ENCODE measurements around the gene PNKD.

Gene PNKD

DNA sequence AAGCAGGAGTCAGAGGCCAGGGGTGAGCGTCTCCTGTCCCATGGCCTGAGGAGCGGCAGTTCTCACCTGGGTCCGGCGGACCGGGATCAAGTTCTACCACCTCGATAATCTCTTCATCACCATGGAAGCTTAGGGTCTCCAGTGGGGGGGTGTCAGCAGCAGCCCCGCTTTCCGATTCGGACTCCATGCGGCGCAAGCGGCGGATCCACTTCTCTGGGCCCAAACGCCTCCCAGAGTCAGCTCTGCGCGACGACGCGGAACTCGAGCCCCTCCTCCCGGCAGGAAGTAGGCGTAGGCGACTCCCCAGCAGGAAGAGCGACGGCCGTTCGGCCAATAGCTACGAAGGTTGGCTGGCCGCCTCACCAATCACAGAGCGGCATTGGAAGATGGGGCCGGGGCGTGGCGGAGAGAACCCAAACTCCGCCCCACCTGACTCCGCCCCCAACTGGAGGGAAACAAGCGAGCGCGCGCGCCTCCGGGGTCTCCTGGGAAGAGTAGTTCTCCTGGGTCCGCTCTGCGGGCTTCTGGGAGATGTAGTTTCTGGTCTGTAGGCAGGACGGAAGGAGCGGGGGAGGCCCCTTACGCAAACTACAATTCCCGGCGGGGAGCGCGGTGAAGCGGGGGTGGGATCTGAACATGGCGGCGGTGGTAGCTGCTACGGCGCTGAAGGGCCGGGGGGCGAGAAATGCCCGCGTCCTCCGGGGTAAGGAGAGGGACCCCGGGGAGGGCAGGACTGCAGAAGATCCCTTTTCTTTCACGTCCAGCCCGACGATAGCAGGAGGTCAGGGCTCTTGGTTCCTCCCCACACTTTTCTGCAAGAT lies at the start of gene PNKD, which contains the start of gene AAMP:
TSS of gene PNKD (plus strand) at position 620 of the 821 bp plus-strand sequence. CDS start at position 637, 17 bp downstream.
TSS of gene AAMP (minus strand) at position 238 of the 821 bp plus-strand sequence. CDS start at position 187, 51 bp downstream.
- H3K4me1 ChIP-seq (ENCODE audit: control insufficient read depth, insufficient read depth, low read length): peaks cover 21% of the 10 kb centered on the region

GRCh38 chr2:218221000-218221399 lies 49.3 kb upstream of the PNKD start:
- no peak overlapping the region for H3K9ac ChIP-seq (ENCODE audit: low read length)

More for the DNA sequence above, at the start of gene PNKD, which contains the start of gene AAMP:
- Histone ChIP-seq H3K36me3 (ENCODE audit: control insufficient read depth, insufficient read depth, low read length) (peaks cover 29% of the 10 kb centered on the region), H3K27me3 (ENCODE audit: control insufficient read depth, insufficient read depth, low read length) (no peaks in the 10 kb centered on the region), H3K27ac (ENCODE audit: low read depth, low read length) (peak within 1 kb of the TSS; percentile 53), H3K9ac (ENCODE audit: low read length) (peak within 1 kb of the TSS; percentile 47), H3K4me3 (ENCODE audit: low read length) (peak within 1 kb of the TSS; percentile 81)

DNA sequence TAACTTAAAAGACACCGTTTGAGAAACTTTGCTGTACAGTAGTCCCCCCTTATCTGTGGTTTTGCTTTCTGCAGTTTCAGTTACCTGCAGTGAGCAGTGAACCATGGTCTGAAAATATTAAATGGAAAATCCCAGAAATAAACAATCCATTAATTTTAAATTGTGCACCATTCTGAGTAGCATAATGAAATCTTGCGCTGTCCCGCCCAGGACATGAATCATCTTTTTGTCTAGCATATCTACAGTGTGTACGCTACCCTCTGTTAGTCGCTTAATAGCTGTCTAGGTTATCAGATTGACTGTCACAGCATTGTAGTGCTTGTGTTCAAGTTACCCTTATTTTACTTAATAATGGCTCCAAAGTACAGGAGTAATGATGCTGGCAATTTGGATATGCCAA lies 47.3 kb upstream of the PNKD start:
- peaks cover 30% of the 10 kb centered on the region for H3K4me1 ChIP-seq (ENCODE audit: control insufficient read depth, insufficient read depth, low read length)
- no peak overlapping the region for H3K9ac ChIP-seq (ENCODE audit: low read length)
- no peak overlapping the region for H3K27ac ChIP-seq (ENCODE audit: low read depth, low read length)
- peaks cover 2% of the 10 kb centered on the region for H3K36me3 ChIP-seq (ENCODE audit: control insufficient read depth, insufficient read depth, low read length)
- H3K4me3 ChIP-seq (ENCODE audit: low read length): no peak overlapping the region
- H3K27me3 ChIP-seq (ENCODE audit: control insufficient read depth, insufficient read depth, low read length): no peaks in the 10 kb centered on the region

More at GRCh38 chr2:218221000-218221399, 49.3 kb upstream of the PNKD start:
- Histone ChIP-seq H3K4me3 (ENCODE audit: low read length) (no peak overlapping the region), H3K27ac (ENCODE audit: low read depth, low read length) (no peak overlapping the region), H3K36me3 (ENCODE audit: control insufficient read depth, insufficient read depth, low read length) (peaks cover 2% of the 10 kb centered on the region), H3K4me1 (ENCODE audit: control insufficient read depth, insufficient read depth, low read length) (peaks cover 32% of the 10 kb centered on the region), H3K27me3 (ENCODE audit: control insufficient read depth, insufficient read depth, low read length) (no peaks in the 10 kb centered on the region)

DNA sequence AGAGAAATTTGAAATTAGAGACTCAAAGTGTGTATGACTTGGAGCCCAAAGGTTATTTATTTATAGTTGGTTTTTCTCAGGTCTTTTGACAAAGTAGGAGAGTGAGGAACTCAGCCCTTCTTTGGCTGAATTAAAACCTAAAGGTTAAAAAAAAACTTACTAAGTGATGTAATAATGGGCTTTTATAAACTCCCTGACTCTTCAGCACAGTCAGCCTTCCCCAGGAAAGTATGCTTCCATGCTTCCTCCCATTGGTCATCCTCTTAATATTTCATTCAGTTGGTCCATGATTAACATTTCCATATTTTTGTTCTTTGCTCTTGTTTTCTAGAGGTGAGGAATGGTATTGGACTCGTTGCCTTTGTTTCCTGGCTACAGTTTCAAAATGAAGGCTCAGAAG lies 46.1 kb upstream of the PNKD start:
- Histone ChIP-seq H3K27me3 (ENCODE audit: control insufficient read depth, insufficient read depth, low read length) (no peaks in the 10 kb centered on the region), H3K36me3 (ENCODE audit: control insufficient read depth, insufficient read depth, low read length) (peaks cover 9% of the 10 kb centered on the region), H3K4me3 (ENCODE audit: low read length) (no peak overlapping the region), H3K27ac (ENCODE audit: low read depth, low read length) (no peak overlapping the region), H3K9ac (ENCODE audit: low read length) (no peak overlapping the region), H3K4me1 (ENCODE audit: control insufficient read depth, insufficient read depth, low read length) (peaks cover 24% of the 10 kb centered on the region)

GRCh38 chr2:218226903-218227302 lies 43.4 kb upstream of the PNKD start:
- Histone ChIP-seq H3K4me1 (ENCODE audit: control insufficient read depth, insufficient read depth, low read length) (peaks cover 8% of the 10 kb centered on the region), H3K36me3 (ENCODE audit: control insufficient read depth, insufficient read depth, low read length) (peaks cover 15% of the 10 kb centered on the region), H3K9ac (ENCODE audit: low read length) (no peak overlapping the region), H3K27ac (ENCODE audit: low read depth, low read length) (no peak overlapping the region), H3K27me3 (ENCODE audit: control insufficient read depth, insufficient read depth, low read length) (no peaks in the 10 kb centered on the region), H3K4me3 (ENCODE audit: low read length) (no peak overlapping the region)

GRCh38 chr2:218228366-218229090 lies 41.8 kb upstream of the PNKD start:
- H3K36me3 ChIP-seq (ENCODE audit: control insufficient read depth, insufficient read depth, low read length): peaks cover 22% of the 10 kb centered on the region
- H3K9ac ChIP-seq (ENCODE audit: low read length): no peak overlapping the region
- H3K27me3 ChIP-seq (ENCODE audit: control insufficient read depth, insufficient read depth, low read length): no peaks in the 10 kb centered on the region
- no peak overlapping the region for H3K27ac ChIP-seq (ENCODE audit: low read depth, low read length)
- peaks cover 2% of the 10 kb centered on the region for H3K4me1 ChIP-seq (ENCODE audit: control insufficient read depth, insufficient read depth, low read length)
- no peak overlapping the region for H3K4me3 ChIP-seq (ENCODE audit: low read length)

- Histone ChIP-seq H3K4me1 (ENCODE audit: control insufficient read depth, insufficient read depth, low read length) (peaks cover 2% of the 10 kb centered on the region), H3K27ac (ENCODE audit: low read depth, low read length) (no peak overlapping the region), H3K36me3 (ENCODE audit: control insufficient read depth, insufficient read depth, low read length) (peaks cover 23% of the 10 kb centered on the region), H3K9ac (ENCODE audit: low read length) (no peak overlapping the region), H3K27me3 (ENCODE audit: control insufficient read depth, insufficient read depth, low read length) (no peaks in the 10 kb centered on the region), H3K4me3 (ENCODE audit: low read length) (no peak overlapping the region)
Measured at GRCh38 chr2:218229239-218229638, 41.1 kb upstream of the PNKD start.

DNA sequence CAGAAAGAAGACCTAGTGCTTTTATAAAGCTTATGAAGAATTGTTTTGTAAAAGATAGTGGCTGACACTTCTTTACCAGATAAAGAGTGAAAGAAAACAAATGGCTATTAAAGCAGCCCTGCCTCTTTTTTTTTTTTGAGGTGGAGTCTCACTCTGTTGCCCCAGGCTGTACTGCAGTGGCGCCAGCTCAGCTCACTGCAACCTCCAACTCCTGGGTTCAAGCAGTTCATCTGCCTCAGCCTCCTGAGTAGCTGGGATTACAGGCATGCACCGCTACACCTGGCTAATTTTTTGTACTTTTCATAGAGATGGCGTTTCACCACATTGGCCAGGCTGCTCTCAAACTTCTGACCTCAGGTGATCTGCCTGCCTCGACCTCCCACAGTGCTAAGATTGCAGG lies 40.5 kb upstream of the PNKD start:
- Histone ChIP-seq H3K4me1 (ENCODE audit: control insufficient read depth, insufficient read depth, low read length) (peaks cover 2% of the 10 kb centered on the region), H3K27me3 (ENCODE audit: control insufficient read depth, insufficient read depth, low read length) (no peaks in the 10 kb centered on the region), H3K9ac (ENCODE audit: low read length) (no peak overlapping the region), H3K27ac (ENCODE audit: low read depth, low read length) (no peak overlapping the region), H3K4me3 (ENCODE audit: low read length) (no peak overlapping the region), H3K36me3 (ENCODE audit: control insufficient read depth, insufficient read depth, low read length) (peaks cover 27% of the 10 kb centered on the region)

DNA sequence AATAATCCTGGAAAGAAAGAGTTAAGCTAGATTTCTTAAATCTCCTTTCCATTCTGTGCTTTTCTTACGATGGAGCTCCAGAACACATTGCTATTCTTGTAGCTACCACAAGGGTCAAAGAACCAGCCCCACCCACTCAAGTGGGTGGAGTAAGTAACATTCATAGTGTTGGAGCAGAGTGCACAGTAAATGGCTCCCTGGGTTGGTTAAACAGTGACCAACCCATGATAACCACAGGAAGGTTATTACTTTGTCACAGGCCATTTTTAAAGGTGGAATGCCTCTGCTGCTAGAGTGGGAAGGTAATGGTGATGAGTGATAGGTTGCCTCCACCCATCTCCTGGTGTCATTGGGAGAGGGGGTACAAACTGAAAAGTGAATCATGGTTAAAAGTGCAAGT lies 39.4 kb upstream of the PNKD start:
- Histone ChIP-seq H3K27ac (ENCODE audit: low read depth, low read length) (no peak overlapping the region), H3K27me3 (ENCODE audit: control insufficient read depth, insufficient read depth, low read length) (no peaks in the 10 kb centered on the region), H3K4me1 (ENCODE audit: control insufficient read depth, insufficient read depth, low read length) (peaks cover 2% of the 10 kb centered on the region), H3K9ac (ENCODE audit: low read length) (no peak overlapping the region), H3K4me3 (ENCODE audit: low read length) (no peak overlapping the region), H3K36me3 (ENCODE audit: control insufficient read depth, insufficient read depth, low read length) (peaks cover 34% of the 10 kb centered on the region)

GRCh38 chr2:218233543-218233942 lies 36.8 kb upstream of the PNKD start:
- Histone ChIP-seq H3K27ac (ENCODE audit: low read depth, low read length) (no peak overlapping the region), H3K36me3 (ENCODE audit: control insufficient read depth, insufficient read depth, low read length) (peaks cover 34% of the 10 kb centered on the region), H3K9ac (ENCODE audit: low read length) (no peak overlapping the region), H3K27me3 (ENCODE audit: control insufficient read depth, insufficient read depth, low read length) (no peaks in the 10 kb centered on the region), H3K4me3 (ENCODE audit: low read length) (no peak overlapping the region), H3K4me1 (ENCODE audit: control insufficient read depth, insufficient read depth, low read length) (peaks cover 2% of the 10 kb centered on the region)

- Histone ChIP-seq H3K4me1 (ENCODE audit: control insufficient read depth, insufficient read depth, low read length) (peaks cover 2% of the 10 kb centered on the region), H3K9ac (ENCODE audit: low read length) (no peak overlapping the region), H3K27ac (ENCODE audit: low read depth, low read length) (no peak overlapping the region), H3K27me3 (ENCODE audit: control insufficient read depth, insufficient read depth, low read length) (no peaks in the 10 kb centered on the region), H3K36me3 (ENCODE audit: control insufficient read depth, insufficient read depth, low read length) (peaks cover 39% of the 10 kb centered on the region), H3K4me3 (ENCODE audit: low read length) (no peak overlapping the region)
Measured at GRCh38 chr2:218234521-218234920, 35.8 kb upstream of the PNKD start.

- peaks cover under 1% of the 10 kb centered on the region for H3K4me1 ChIP-seq (ENCODE audit: control insufficient read depth, insufficient read depth, low read length)
- no peak overlapping the region for H3K27ac ChIP-seq (ENCODE audit: low read depth, low read length)
- no peak overlapping the region for H3K9ac ChIP-seq (ENCODE audit: low read length)
- H3K36me3 ChIP-seq (ENCODE audit: control insufficient read depth, insufficient read depth, low read length): peaks cover 39% of the 10 kb centered on the region
- H3K27me3 ChIP-seq (ENCODE audit: control insufficient read depth, insufficient read depth, low read length): no peaks in the 10 kb centered on the region
- H3K4me3 ChIP-seq (ENCODE audit: low read length): no peak overlapping the region
Measured at GRCh38 chr2:218235017-218235416, 35.3 kb upstream of the PNKD start.
